ENCODE data around the gene FLT4. TPM values are rescaled to one million over a fixed set of nuclear protein-coding genes. Genes with fewer than 3 reads are reported as not detected.

The FLT4 gene
- total and polyA plus RNA-seq, 5 donors, result 2.0 to 4.8 (median 3.3) TPM

GRCh38 chr5:180580681-180581080 is 68.7 kb downstream of the FLT4 start:
- no peaks in the 10 kb centered on the region for H3K9me3 ChIP-seq (ENCODE audit: control insufficient read depth, low read length)
- WGBS, result 88% methylated on average over 6 of the region's 6 CpGs
- DNase-seq (no peak), ATAC-seq (no peak)
- H3K4me1 ChIP-seq (ENCODE audit: control insufficient read depth, insufficient read depth, low read length), result no peaks in the 10 kb centered on the region
- H3K27ac ChIP-seq (ENCODE audit: low read length), result no peak overlapping the region
- no peak overlapping the region for H3K4me3 ChIP-seq (ENCODE audit: low read length)
- intact Hi-C loops (cut with DNase I), result no loop called here
- no peaks in the 10 kb centered on the region for H3K27me3 ChIP-seq (ENCODE audit: control insufficient read depth, insufficient read depth)

GRCh38 chr5:180575571-180575970 is 73.8 kb downstream of the FLT4 start:
- intact Hi-C loops (cut with DNase I), result no loop called here
- Histone ChIP-seq H3K4me1 (ENCODE audit: control insufficient read depth, insufficient read depth, low read length) (no peaks in the 10 kb centered on the region), H3K9me3 (ENCODE audit: control insufficient read depth, low read length) (no peaks in the 10 kb centered on the region), H3K27me3 (ENCODE audit: control insufficient read depth, insufficient read depth) (no peaks in the 10 kb centered on the region), H3K27ac (ENCODE audit: low read length) (no peak overlapping the region), H3K4me3 (ENCODE audit: low read length) (no peak overlapping the region)
- WGBS, result 73% methylated on average over 2 of the region's 2 CpGs
- DNase-seq (no peak), ATAC-seq (no peak)

- DNase-seq (no peak), ATAC-seq (no peak)
- H3K4me3 ChIP-seq (ENCODE audit: low read length), result no peak overlapping the region
Observed at GRCh38 chr5:180568914-180569313, 80.5 kb downstream of the FLT4 start.

GRCh38 chr5:180563994-180564393 is 85.4 kb downstream of the FLT4 start:
- Histone ChIP-seq H3K27me3 (ENCODE audit: control insufficient read depth, insufficient read depth) (no peaks in the 10 kb centered on the region), H3K27ac (ENCODE audit: low read length) (no peak overlapping the region), H3K9me3 (ENCODE audit: control insufficient read depth, low read length) (no peaks in the 10 kb centered on the region), H3K4me1 (ENCODE audit: control insufficient read depth, insufficient read depth, low read length) (no peaks in the 10 kb centered on the region), H3K4me3 (ENCODE audit: low read length) (no peak overlapping the region)
- ATAC-seq, result no peak
- intact Hi-C loops (cut with DNase I), result no loop called here
- WGBS, result 85% methylated on average over 3 of the region's 3 CpGs
- DNase-seq, result no peak

More at GRCh38 chr5:180568914-180569313, 80.5 kb downstream of the FLT4 start:
- no peaks in the 10 kb centered on the region for H3K4me1 ChIP-seq (ENCODE audit: control insufficient read depth, insufficient read depth, low read length)
- no peaks in the 10 kb centered on the region for H3K9me3 ChIP-seq (ENCODE audit: control insufficient read depth, low read length)
- H3K27ac ChIP-seq (ENCODE audit: low read length), result no peak overlapping the region
- intact Hi-C loops (cut with DNase I), result no loop called here
- 78% methylated on average over 8 of the region's 8 CpGs for WGBS
- no peaks in the 10 kb centered on the region for H3K27me3 ChIP-seq (ENCODE audit: control insufficient read depth, insufficient read depth)

- no peak for DNase-seq
- H3K4me3 ChIP-seq (ENCODE audit: low read length), result no peak overlapping the region
- intact Hi-C loops (cut with DNase I), result no loop called here
- no peaks in the 10 kb centered on the region for H3K9me3 ChIP-seq (ENCODE audit: control insufficient read depth, low read length)
- 92% methylated on average over 11 of the region's 11 CpGs for WGBS
- H3K27me3 ChIP-seq (ENCODE audit: control insufficient read depth, insufficient read depth), result no peaks in the 10 kb centered on the region
- no peak for ATAC-seq
- no peak overlapping the region for H3K27ac ChIP-seq (ENCODE audit: low read length)
- H3K4me1 ChIP-seq (ENCODE audit: control insufficient read depth, insufficient read depth, low read length), result no peaks in the 10 kb centered on the region
Observed at GRCh38 chr5:180558232-180558631, 91.2 kb downstream of the FLT4 start.

GRCh38 chr5:180557217-180557809 is 92.1 kb downstream of the FLT4 start:
- no peak overlapping the region for H3K4me3 ChIP-seq (ENCODE audit: low read length)
- H3K27ac ChIP-seq (ENCODE audit: low read length), result no peak overlapping the region
- H3K9me3 ChIP-seq (ENCODE audit: control insufficient read depth, low read length), result no peaks in the 10 kb centered on the region
- H3K4me1 ChIP-seq (ENCODE audit: control insufficient read depth, insufficient read depth, low read length), result no peaks in the 10 kb centered on the region
- no peaks in the 10 kb centered on the region for H3K27me3 ChIP-seq (ENCODE audit: control insufficient read depth, insufficient read depth)
- DNase-seq, result no peak
- no peak for ATAC-seq
- WGBS, result 97% methylated on average over 2 of the region's 2 CpGs
- intact Hi-C loops (cut with DNase I), result no loop called here

- intact Hi-C loops (cut with DNase I), result no loop called here
- no peak for DNase-seq
- WGBS, result 90% methylated on average over 7 of the region's 7 CpGs
- no peak overlapping the region for H3K4me3 ChIP-seq (ENCODE audit: low read length)
- H3K4me1 ChIP-seq (ENCODE audit: control insufficient read depth, insufficient read depth, low read length), result no peaks in the 10 kb centered on the region
- no peak overlapping the region for H3K27ac ChIP-seq (ENCODE audit: low read length)
- ATAC-seq, result no peak
- H3K9me3 ChIP-seq (ENCODE audit: control insufficient read depth, low read length), result no peaks in the 10 kb centered on the region
- H3K27me3 ChIP-seq (ENCODE audit: control insufficient read depth, insufficient read depth), result no peaks in the 10 kb centered on the region
Observed at GRCh38 chr5:180555168-180555921, 94.1 kb downstream of the FLT4 start.

GRCh38 chr5:180553530-180553929 is 95.9 kb downstream of the FLT4 start:
- H3K27ac ChIP-seq (ENCODE audit: low read length), result no peak overlapping the region
- intact Hi-C loops (cut with DNase I), result no loop called here
- no peaks in the 10 kb centered on the region for H3K27me3 ChIP-seq (ENCODE audit: control insufficient read depth, insufficient read depth)
- ATAC-seq, result no peak
- H3K4me3 ChIP-seq (ENCODE audit: low read length), result no peak overlapping the region
- no peaks in the 10 kb centered on the region for H3K9me3 ChIP-seq (ENCODE audit: control insufficient read depth, low read length)
- DNase-seq, result no peak
- 86% methylated on average over 3 of the region's 3 CpGs for WGBS
- H3K4me1 ChIP-seq (ENCODE audit: control insufficient read depth, insufficient read depth, low read length), result no peaks in the 10 kb centered on the region

Other genes starting within 250 kb of the FLT4 start
- 10 to 100 TPM; 11.4 to 14.2 (median 13.2) TPM for gene CNOT6, start 155.2 kb downstream of the FLT4 start, total RNA-seq
- gene CNOT6, start 155.2 kb downstream of the FLT4 start, polyA plus RNA-seq, result 5.0 TPM
- gene SCGB3A1, start 58.1 kb downstream of the FLT4 start, total RNA-seq, result not detected
- gene SCGB3A1, start 58.1 kb downstream of the FLT4 start, polyA plus RNA-seq, result not detected
- not detected for gene OR2Y1, start 90.5 kb upstream of the FLT4 start, total RNA-seq
- not detected for gene OR2Y1, start 90.5 kb upstream of the FLT4 start, polyA plus RNA-seq
- gene MGAT1, start 153.2 kb upstream of the FLT4 start, total RNA-seq, result 100 to 1,000 TPM in 1 of 4 donors, 10 to 100 TPM in 3; 74.3 to 119 (median 82.7) TPM
- gene MGAT1, start 153.2 kb upstream of the FLT4 start, polyA plus RNA-seq, result 87.6 TPM
- 10 to 100 TPM; 19.7 to 22.8 (median 20.6) TPM for gene ZFP62, start 211.7 kb upstream of the FLT4 start, total RNA-seq
- 12.0 TPM for gene ZFP62, start 211.7 kb upstream of the FLT4 start, polyA plus RNA-seq
- gene BTNL8, start 249.6 kb upstream of the FLT4 start, total RNA-seq, result under 1 TPM in 2 of 4 donors, not detected in 2; 0.24 to 0.31 TPM
- gene BTNL8, start 249.6 kb upstream of the FLT4 start, polyA plus RNA-seq, result 0.16 TPM

All from right cardiac atrium (tissue), 5 donors.